Naive B cell (primary cell): ENCODE data around the gene MND1. TPM values are rescaled to one million over a fixed set of nuclear protein-coding genes. Genes with fewer than 3 reads are reported as not detected.
"Not testable (repeated sequence)": the region's sequence is repeated elsewhere in the genome, so short reads cannot be mapped to it uniquely, and the experiment has no call there.

Experiments used
- ATAC-seq, 2 donors: fragments of 150-1000 bp; cut with Tn5 transposase; 2 replicates each; pipeline ENCODE4 v1.10.0; 2021; ENCODE audit warnings: low read depth in 2 of 2, mild to moderate bottlenecking in 2 of 2, moderate library complexity in 2 of 2
- DNase-seq: peaks from one replicate; pipeline ENCODE4 v3.0.0; 2022
- H3K27ac Mint-ChIP-seq, 6 donors: one replicate each; pipeline ENCODE4 v1.8.0; 2020 to 2022; ENCODE audit warnings: mild to moderate bottlenecking in 6 of 6, mixed read lengths in 6 of 6, moderate library complexity in 5 of 6, inconsistent platforms in 2 of 6
- H3K27me3 Mint-ChIP-seq, 3 donors: one replicate each; pipeline ENCODE4 v1.8.0; 2021 to 2022; ENCODE audit warnings: mixed read lengths in 3 of 3, mild to moderate bottlenecking in 1 of 3
- H3K36me3 Mint-ChIP-seq, 2 donors: one replicate each; pipeline ENCODE4 v1.8.0; 2020 to 2022; ENCODE audit warnings: mixed read lengths in 2 of 2, inconsistent platforms in 1 of 2, mild to moderate bottlenecking in 1 of 2
- H3K4me1 Mint-ChIP-seq, 3 donors: one replicate each; pipeline ENCODE4 v1.8.0; 2020 to 2022; ENCODE audit warnings: mixed read lengths in 3 of 3, inconsistent platforms in 1 of 3, mild to moderate bottlenecking in 1 of 3, moderate library complexity in 1 of 3
- H3K4me3 Mint-ChIP-seq, 8 donors: one replicate each; pipeline ENCODE4 v1.8.0; 2020 to 2022; ENCODE audit warnings: mild to moderate bottlenecking in 8 of 8, mixed read lengths in 8 of 8, moderate library complexity in 8 of 8, inconsistent platforms in 2 of 8
- H3K9me3 Mint-ChIP-seq, 7 donors: one replicate each; pipeline ENCODE4 v1.8.0; 2020 to 2022; ENCODE audit warnings: mixed read lengths in 7 of 7, mild to moderate bottlenecking in 5 of 7, inconsistent platforms in 2 of 7, moderate library complexity in 1 of 7
- polyA plus RNA-seq, 6 donors: library from polyadenylated mRNA; unstranded; fragments of 300-500 nt; fragmentation: Illumina TruSeq; gene quantifications; one replicate each; pipeline ENCODE4 v1.2.3, GENCODE V29; 2021; ENCODE audit warnings: low read depth in 6 of 6

MND1 gene
- polyA plus RNA-seq, 6 donors from 2014 or later, result 0.31 to 0.78 TPM; not detected in 4

GRCh38 chr4:153439831-153440230 is 95.3 kb downstream of the MND1 start:
- H3K4me1 Mint-ChIP-seq, result peaks cover 47 to 71% (median 59%) of the 10 kb centered on the region in 3 donors
- peak overlapping the region; percentile 80 to 95 (median 91) for H3K4me3 Mint-ChIP-seq
- DNase-seq (no peak), ATAC-seq (peak in 1 of 2 donors; percentile 2)
- no peaks in the 10 kb centered on the region for H3K36me3 Mint-ChIP-seq
- peaks cover 0 to 2% (median 0%) of the 10 kb centered on the region in 7 donors for H3K9me3 Mint-ChIP-seq
- no peaks in the 10 kb centered on the region for H3K27me3 Mint-ChIP-seq
- peak overlapping the region in 5 of 6 donors; percentile 89 to 99 (median 98) for H3K27ac Mint-ChIP-seq

- Mint-ChIP-seq H3K36me3 (no peaks in the 10 kb centered on the region), H3K4me1 (peaks cover 47 to 65% (median 59%) of the 10 kb centered on the region in 3 donors), H3K27me3 (no peaks in the 10 kb centered on the region), H3K27ac (peak overlapping the region in 5 of 6 donors; percentile 81 to 98 (median 92)), H3K4me3 (peak overlapping the region; percentile 76 to 95 (median 90)), H3K9me3 (peaks cover 0 to 2% (median 0%) of the 10 kb centered on the region in 7 donors)
- DNase-seq (peak; percentile 60), ATAC-seq (peak; percentile 6 to 20)
These were observed 96.0 kb downstream of the MND1 start for GRCh38 chr4:153440475-153440874.

- Mint-ChIP-seq H3K36me3 (no peaks in the 10 kb centered on the region), H3K27me3 (no peaks in the 10 kb centered on the region), H3K4me3 (no peak overlapping the region), H3K4me1 (peaks cover 26 to 47% (median 45%) of the 10 kb centered on the region in 3 donors), H3K27ac (peak overlapping the region in 4 of 6 donors; percentile 23 to 81 (median 66)), H3K9me3 (no peaks in the 10 kb centered on the region)
- ATAC-seq (no peak), DNase-seq (no peak)
These were observed 102.9 kb downstream of the MND1 start for GRCh38 chr4:153447175-153447905.

- Mint-ChIP-seq H3K36me3 (no peaks in the 10 kb centered on the region), H3K27me3 (no peaks in the 10 kb centered on the region), H3K27ac (peak overlapping the region in 4 of 6 donors; percentile 36 to 89 (median 66)), H3K4me1 (peaks cover 27 to 46% (median 42%) of the 10 kb centered on the region in 3 donors), H3K9me3 (no peaks in the 10 kb centered on the region), H3K4me3 (no peak overlapping the region)
- ATAC-seq (no peak), DNase-seq (no peak)
These were observed 103.7 kb downstream of the MND1 start for GRCh38 chr4:153448003-153448731.

- DNase-seq (no peak), ATAC-seq (no peak)
- H3K9me3 Mint-ChIP-seq, result no peaks in the 10 kb centered on the region
- H3K27me3 Mint-ChIP-seq, result no peaks in the 10 kb centered on the region
- H3K4me3 Mint-ChIP-seq, result peak overlapping the region in 2 of 8 donors; percentile 17 to 34
- no peaks in the 10 kb centered on the region for H3K36me3 Mint-ChIP-seq
- H3K4me1 Mint-ChIP-seq, result peaks cover 22 to 47% (median 45%) of the 10 kb centered on the region in 3 donors
- H3K27ac Mint-ChIP-seq, result peak overlapping the region; percentile 33 to 97 (median 90)
These were observed 104.8 kb downstream of the MND1 start for GRCh38 chr4:153449338-153449737.

DNA sequence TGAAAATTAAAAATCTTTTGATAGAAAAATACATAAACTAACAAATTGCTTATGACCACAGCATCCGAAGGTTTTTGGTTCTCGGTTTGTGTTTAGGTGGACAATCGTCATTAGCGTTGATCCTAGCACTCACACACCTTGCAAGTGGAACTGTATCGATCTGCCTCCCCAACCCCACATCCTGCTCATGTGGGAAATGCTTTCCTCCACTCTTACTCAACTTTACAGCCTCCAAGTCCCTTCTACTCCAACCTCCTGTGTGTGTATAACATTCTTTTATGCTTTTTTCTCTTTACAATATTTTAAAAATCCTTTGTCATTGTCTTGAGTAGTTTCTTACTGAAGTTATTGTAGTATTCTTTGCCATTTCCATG is 106.0 kb downstream of the MND1 start:
- no peaks in the 10 kb centered on the region for H3K36me3 Mint-ChIP-seq
- ATAC-seq (no peak), DNase-seq (no peak)
- peak overlapping the region in 7 of 8 donors; percentile 13 to 83 (median 58) for H3K4me3 Mint-ChIP-seq
- no peaks in the 10 kb centered on the region for H3K27me3 Mint-ChIP-seq
- H3K9me3 Mint-ChIP-seq, result no peaks in the 10 kb centered on the region
- H3K27ac Mint-ChIP-seq, result peak overlapping the region; percentile 89 to 97 (median 93)
- peaks cover 22 to 47% (median 45%) of the 10 kb centered on the region in 3 donors for H3K4me1 Mint-ChIP-seq

- H3K4me3 Mint-ChIP-seq, H3K36me3 Mint-ChIP-seq, DNase-seq, H3K9me3 Mint-ChIP-seq, ATAC-seq, H3K27me3 Mint-ChIP-seq: not testable (repeated sequence)
- Mint-ChIP-seq H3K4me1 (peaks cover 22 to 47% (median 45%) of the 10 kb centered on the region in 3 donors), H3K27ac (peak overlapping the region in 3 of 6 donors; percentile 67 to 89 (median 88))
These were observed 106.7 kb downstream of the MND1 start for GRCh38 chr4:153451145-153451544.

DNA sequence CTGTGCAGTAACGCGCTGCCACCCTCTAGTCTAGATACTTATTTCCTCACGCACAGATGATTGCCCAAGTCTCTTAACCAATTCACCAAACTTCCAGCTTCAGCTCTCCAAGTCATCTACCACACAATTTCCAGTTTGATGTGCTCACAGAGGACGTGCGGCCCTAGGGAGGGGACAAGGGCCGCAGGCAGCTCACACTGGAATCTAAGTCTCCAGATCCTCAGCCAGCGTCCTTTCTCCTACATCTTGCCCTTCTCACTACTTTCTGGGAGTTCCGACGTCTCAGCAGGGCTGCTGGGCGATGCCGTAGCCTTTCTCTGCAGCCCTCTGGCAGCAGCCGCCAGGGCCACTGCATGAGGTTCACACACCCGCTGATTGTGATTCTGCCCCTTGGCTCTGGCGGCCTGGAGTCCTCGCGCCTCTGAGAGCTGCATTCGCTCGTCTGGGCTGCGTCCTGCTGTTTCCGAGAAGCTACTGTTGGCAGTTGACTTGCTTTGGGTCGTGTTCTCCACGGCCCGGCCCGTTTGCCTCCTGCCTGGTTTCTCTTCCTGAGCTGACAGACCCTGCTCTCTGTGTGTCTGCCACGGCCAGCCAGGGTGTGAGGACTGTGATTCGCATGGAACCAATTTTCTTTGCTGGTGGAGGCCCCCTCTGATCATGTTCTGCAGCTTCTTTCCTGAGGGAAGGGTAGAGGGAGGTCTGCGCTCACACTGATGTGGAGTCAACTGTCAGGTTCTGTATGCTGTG is 107.6 kb downstream of the MND1 start:
- peak overlapping the region in 5 of 6 donors; percentile 14 to 78 (median 49) for H3K27ac Mint-ChIP-seq
- ATAC-seq, result no peak
- peak overlapping the region in 1 of 8 donors; percentile 61 for H3K4me3 Mint-ChIP-seq
- peaks cover 22 to 44% (median 43%) of the 10 kb centered on the region in 3 donors for H3K4me1 Mint-ChIP-seq
- H3K36me3 Mint-ChIP-seq, result no peaks in the 10 kb centered on the region
- DNase-seq, result no peak
- H3K27me3 Mint-ChIP-seq, result no peaks in the 10 kb centered on the region
- no peaks in the 10 kb centered on the region for H3K9me3 Mint-ChIP-seq

- peak overlapping the region in 4 of 6 donors; percentile 14 to 73 (median 49) for H3K27ac Mint-ChIP-seq
- no peaks in the 10 kb centered on the region for H3K9me3 Mint-ChIP-seq
- ATAC-seq (no peak), DNase-seq (no peak)
- H3K36me3 Mint-ChIP-seq, result no peaks in the 10 kb centered on the region
- peaks cover 24 to 44% (median 43%) of the 10 kb centered on the region in 3 donors for H3K4me1 Mint-ChIP-seq
- no peaks in the 10 kb centered on the region for H3K27me3 Mint-ChIP-seq
- H3K4me3 Mint-ChIP-seq, result no peak overlapping the region
These were observed 108.3 kb downstream of the MND1 start for GRCh38 chr4:153452658-153453378.

DNA sequence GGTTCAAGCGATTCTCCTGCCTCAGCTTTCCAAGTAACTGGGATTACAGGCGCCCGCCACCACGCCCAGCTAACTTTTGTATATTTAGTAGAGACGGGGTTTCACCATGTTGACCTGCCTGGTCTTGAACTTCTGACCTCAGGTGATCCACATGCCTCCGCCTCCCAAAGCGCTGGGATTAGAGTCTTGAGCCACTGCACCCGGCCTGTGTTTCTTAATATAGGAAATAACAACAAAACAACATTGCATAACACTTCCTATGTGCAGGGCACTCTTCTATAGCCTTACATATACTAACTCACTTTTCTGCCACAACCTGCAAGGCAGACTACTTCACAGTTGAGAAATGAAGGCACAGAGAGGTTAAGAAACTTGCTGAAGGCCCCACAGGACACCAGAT is 108.9 kb downstream of the MND1 start:
- no peaks in the 10 kb centered on the region for H3K27me3 Mint-ChIP-seq
- peaks cover 26 to 47% (median 40%) of the 10 kb centered on the region in 3 donors for H3K4me1 Mint-ChIP-seq
- no peaks in the 10 kb centered on the region for H3K36me3 Mint-ChIP-seq
- DNase-seq (no peak), ATAC-seq (no peak)
- H3K9me3 Mint-ChIP-seq, result no peaks in the 10 kb centered on the region
- H3K4me3 Mint-ChIP-seq, result no peak overlapping the region
- peak overlapping the region in 2 of 6 donors; percentile 15 to 49 for H3K27ac Mint-ChIP-seq

DNA sequence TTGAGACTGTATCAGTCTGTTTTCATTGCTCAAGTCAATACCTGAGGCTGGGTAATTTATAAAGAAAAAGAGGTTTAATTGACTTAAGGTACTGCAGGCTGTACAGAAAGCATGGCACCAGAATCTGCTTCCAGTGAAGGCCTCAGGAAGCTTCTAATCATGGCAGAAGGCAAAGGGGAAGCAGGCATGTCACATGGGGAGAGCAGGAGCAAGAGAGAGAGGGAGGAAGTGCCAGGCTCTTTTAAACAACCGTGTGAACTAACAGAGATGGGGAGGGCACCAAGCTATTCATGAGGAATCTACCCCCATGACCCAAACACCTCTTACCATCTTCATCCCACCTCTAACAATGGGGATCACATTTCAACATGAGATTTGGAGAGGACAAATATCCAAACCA is 114.5 kb downstream of the MND1 start:
- Mint-ChIP-seq H3K36me3 (no peaks in the 10 kb centered on the region), H3K9me3 (no peaks in the 10 kb centered on the region), H3K4me1 (peaks cover 13 to 19% (median 17%) of the 10 kb centered on the region in 3 donors), H3K4me3 (no peak overlapping the region), H3K27me3 (no peaks in the 10 kb centered on the region), H3K27ac (no peak overlapping the region)
- ATAC-seq, result no peak
- DNase-seq, result no peak

DNA sequence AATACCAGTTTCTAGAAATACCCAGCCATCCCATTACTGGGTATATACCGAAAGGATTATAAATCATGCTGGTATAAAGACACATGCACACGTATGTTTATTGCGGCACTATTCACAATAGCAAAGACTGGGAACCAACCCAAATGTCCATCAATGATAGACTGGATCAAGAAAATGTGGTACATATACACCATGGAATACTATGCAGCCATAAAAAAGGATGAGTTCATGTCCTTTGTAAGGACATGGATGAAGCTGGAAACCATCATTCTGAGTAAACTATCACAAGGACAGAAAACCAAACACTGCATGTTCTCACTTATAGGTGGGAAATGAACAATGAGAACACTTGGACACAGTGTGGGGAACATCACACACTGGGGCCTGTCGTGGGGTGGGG is 117.1 kb downstream of the MND1 start:
- H3K4me3 Mint-ChIP-seq, ATAC-seq, DNase-seq, H3K9me3 Mint-ChIP-seq, H3K27ac Mint-ChIP-seq, H3K36me3 Mint-ChIP-seq, H3K27me3 Mint-ChIP-seq: not testable (repeated sequence)
- H3K4me1 Mint-ChIP-seq, result peaks cover 25 to 32% (median 30%) of the 10 kb centered on the region in 3 donors
